ENCODE measurements around the gene HABP4.

DNA sequence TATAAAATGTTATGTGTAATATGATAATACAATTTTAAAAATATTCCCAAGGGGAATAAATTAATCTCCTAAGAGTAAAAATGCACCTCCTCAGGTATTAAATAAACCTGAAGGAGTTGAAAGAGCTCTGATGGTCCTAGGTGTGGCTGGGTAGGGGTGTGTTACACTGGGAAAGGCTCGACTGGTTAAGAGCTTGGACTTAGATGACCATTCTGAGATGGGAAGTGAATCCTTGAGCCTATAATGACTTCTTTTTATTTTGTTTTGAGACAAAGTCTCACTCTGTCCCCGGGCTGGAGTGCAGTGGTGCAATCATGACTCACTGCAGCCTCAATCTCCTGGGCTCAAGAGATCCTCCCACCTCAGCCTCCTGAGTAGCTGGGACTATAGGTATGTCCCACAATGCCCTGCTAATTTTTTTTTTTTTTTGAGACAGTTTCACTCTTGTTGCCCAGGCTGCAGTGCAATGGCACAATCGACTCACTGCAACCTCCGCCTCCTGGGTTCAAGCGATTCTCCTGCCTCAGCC is 9.2 kb upstream of the HABP4 start:
- TF ChIP-seq, protein P1, sequence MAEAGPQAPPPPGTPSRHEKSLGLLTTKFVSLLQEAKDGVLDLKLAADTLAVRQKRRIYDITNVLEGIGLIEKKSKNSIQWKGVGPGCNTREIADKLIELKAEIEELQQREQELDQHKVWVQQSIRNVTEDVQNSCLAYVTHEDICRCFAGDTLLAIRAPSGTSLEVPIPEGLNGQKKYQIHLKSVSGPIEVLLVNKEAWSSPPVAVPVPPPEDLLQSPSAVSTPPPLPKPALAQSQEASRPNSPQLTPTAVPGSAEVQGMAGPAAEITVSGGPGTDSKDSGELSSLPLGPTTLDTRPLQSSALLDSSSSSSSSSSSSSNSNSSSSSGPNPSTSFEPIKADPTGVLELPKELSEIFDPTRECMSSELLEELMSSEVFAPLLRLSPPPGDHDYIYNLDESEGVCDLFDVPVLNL (IDR thresholded peaks at IDR 0.05; ENCODE audit: low read depth, low read length) = no peak
- TF ChIP-seq, protein P2, sequence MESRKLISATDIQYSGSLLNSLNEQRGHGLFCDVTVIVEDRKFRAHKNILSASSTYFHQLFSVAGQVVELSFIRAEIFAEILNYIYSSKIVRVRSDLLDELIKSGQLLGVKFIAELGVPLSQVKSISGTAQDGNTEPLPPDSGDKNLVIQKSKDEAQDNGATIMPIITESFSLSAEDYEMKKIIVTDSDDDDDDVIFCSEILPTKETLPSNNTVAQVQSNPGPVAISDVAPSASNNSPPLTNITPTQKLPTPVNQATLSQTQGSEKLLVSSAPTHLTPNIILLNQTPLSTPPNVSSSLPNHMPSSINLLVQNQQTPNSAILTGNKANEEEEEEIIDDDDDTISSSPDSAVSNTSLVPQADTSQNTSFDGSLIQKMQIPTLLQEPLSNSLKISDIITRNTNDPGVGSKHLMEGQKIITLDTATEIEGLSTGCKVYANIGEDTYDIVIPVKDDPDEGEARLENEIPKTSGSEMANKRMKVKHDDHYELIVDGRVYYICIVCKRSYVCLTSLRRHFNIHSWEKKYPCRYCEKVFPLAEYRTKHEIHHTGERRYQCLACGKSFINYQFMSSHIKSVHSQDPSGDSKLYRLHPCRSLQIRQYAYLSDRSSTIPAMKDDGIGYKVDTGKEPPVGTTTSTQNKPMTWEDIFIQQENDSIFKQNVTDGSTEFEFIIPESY (IDR thresholded peaks at IDR 0.05) = no peak
- TF ChIP-seq SUZ12 (IDR thresholded peaks at IDR 0.05; ENCODE audit: unreplicated experiment) (no peak), SMARCA5 (IDR thresholded peaks at IDR 0.05) (no peak), MEF2A (IDR thresholded peaks at IDR 0.05; ENCODE audit: insufficient read depth, low read depth, low read length) (no peak), ZNF207 (IDR thresholded peaks at IDR 0.05; ENCODE audit: borderline replicate concordance) (no peak)
- TF ChIP-seq, protein P3, sequence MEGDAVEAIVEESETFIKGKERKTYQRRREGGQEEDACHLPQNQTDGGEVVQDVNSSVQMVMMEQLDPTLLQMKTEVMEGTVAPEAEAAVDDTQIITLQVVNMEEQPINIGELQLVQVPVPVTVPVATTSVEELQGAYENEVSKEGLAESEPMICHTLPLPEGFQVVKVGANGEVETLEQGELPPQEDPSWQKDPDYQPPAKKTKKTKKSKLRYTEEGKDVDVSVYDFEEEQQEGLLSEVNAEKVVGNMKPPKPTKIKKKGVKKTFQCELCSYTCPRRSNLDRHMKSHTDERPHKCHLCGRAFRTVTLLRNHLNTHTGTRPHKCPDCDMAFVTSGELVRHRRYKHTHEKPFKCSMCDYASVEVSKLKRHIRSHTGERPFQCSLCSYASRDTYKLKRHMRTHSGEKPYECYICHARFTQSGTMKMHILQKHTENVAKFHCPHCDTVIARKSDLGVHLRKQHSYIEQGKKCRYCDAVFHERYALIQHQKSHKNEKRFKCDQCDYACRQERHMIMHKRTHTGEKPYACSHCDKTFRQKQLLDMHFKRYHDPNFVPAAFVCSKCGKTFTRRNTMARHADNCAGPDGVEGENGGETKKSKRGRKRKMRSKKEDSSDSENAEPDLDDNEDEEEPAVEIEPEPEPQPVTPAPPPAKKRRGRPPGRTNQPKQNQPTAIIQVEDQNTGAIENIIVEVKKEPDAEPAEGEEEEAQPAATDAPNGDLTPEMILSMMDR (IDR thresholded peaks at IDR 0.05 in 2 of 3, conservative IDR thresholded peaks at IDR 0.05 in 1 of 3; ENCODE audit: control insufficient read depth in 2 of 3, extremely low read depth in 1 of 3, insufficient read depth in 1 of 3, low read depth in 3 of 3, low read length in 3 of 3) = no peak

Data from GM12878 (cell line).